Hepatocyte (in vitro differentiated cells): ENCODE measurements around the gene GGNBP2.

Experiments
- CTCF ChIP-seq: fragments of 200-600 bp; sonication (generic); IDR thresholded peaks from 2 replicates; pipeline ENCODE4 v1.5.1; 2016; ENCODE audit warnings: antibody characterized with exemption, mild to moderate bottlenecking; ENCODE audit not compliant: poor library complexity
- EZH2 ChIP-seq: fragments of 200-600 bp; sonication (generic); IDR thresholded peaks from 2 replicates; pipeline ENCODE4 v1.6.1; 2016; ENCODE audit warnings: antibody characterized with exemption, mild to moderate bottlenecking, borderline replicate concordance
- EZH2phosphoT487 ChIP-seq: fragments of 200-600 bp; sonication (generic); IDR thresholded peaks from one replicate; pipeline ENCODE4 v1.6.1; 2018; ENCODE audit warnings: antibody characterized with exemption, mild to moderate bottlenecking, low read depth, moderate library complexity; ENCODE audit not compliant: unreplicated experiment, severe bottlenecking

GRCh38 chr17:36628576-36628975 is 83.9 kb downstream of the GGNBP2 start:
- TF ChIP-seq CTCF = no peak
- TF ChIP-seq EZH2phosphoT487 = no peak
- TF ChIP-seq EZH2 = no peak
